ENCODE results near the gene GJA5. TPM values are rescaled to one million over a fixed set of nuclear protein-coding genes. Genes with fewer than 3 reads are reported as not detected.
"Not testable (repeated sequence)": the region's sequence is repeated elsewhere in the genome, so short reads cannot be mapped to it uniquely, and the experiment has no call there.

The GJA5 gene
- total RNA-seq, 1 donor from 2014 or later = 189 TPM

GRCh38 chr1:147736883-147737282 lies 23.5 kb downstream of the GJA5 start:
- H3K9me3 Mint-ChIP-seq (ENCODE audit: unreplicated experiment) = no peaks in the 10 kb centered on the region
- H3K4me1 Mint-ChIP-seq (ENCODE audit: unreplicated experiment) = peaks cover 5% of the 10 kb centered on the region
- TF ChIP-seq CTCF (IDR thresholded peaks at IDR 0.05; ENCODE audit: unreplicated experiment) = no peak
- no peak overlapping the region for H3K27ac Mint-ChIP-seq (ENCODE audit: unreplicated experiment)
- peaks cover 4% of the 10 kb centered on the region for H3K36me3 Mint-ChIP-seq (ENCODE audit: low read depth, unreplicated experiment)
- DNase-seq (ENCODE audit: low spot score) = no peak
- no peak overlapping the region for H3K4me3 Mint-ChIP-seq (ENCODE audit: unreplicated experiment)
- no peaks in the 10 kb centered on the region for H3K27me3 Mint-ChIP-seq (ENCODE audit: unreplicated experiment)

- H3K27me3 Mint-ChIP-seq (ENCODE audit: unreplicated experiment) = no peaks in the 10 kb centered on the region
- H3K4me1 Mint-ChIP-seq (ENCODE audit: unreplicated experiment) = peaks cover 5% of the 10 kb centered on the region
- H3K4me3 Mint-ChIP-seq (ENCODE audit: unreplicated experiment) = no peak overlapping the region
- no peak for TF ChIP-seq CTCF (IDR thresholded peaks at IDR 0.05; ENCODE audit: unreplicated experiment)
- no peaks in the 10 kb centered on the region for H3K9me3 Mint-ChIP-seq (ENCODE audit: unreplicated experiment)
- DNase-seq (ENCODE audit: low spot score) = no peak
- H3K27ac Mint-ChIP-seq (ENCODE audit: unreplicated experiment) = no peak overlapping the region
- H3K36me3 Mint-ChIP-seq (ENCODE audit: low read depth, unreplicated experiment) = peaks cover 4% of the 10 kb centered on the region
These were observed 25.0 kb downstream of the GJA5 start for GRCh38 chr1:147735423-147735822.

GRCh38 chr1:147734291-147734841 lies 26.0 kb downstream of the GJA5 start:
- H3K27ac Mint-ChIP-seq (ENCODE audit: unreplicated experiment); DNase-seq (ENCODE audit: low spot score); H3K27me3 Mint-ChIP-seq (ENCODE audit: unreplicated experiment); H3K36me3 Mint-ChIP-seq (ENCODE audit: low read depth, unreplicated experiment); H3K9me3 Mint-ChIP-seq (ENCODE audit: unreplicated experiment); H3K4me1 Mint-ChIP-seq (ENCODE audit: unreplicated experiment); H3K4me3 Mint-ChIP-seq (ENCODE audit: unreplicated experiment): not testable (repeated sequence)

GRCh38 chr1:147729315-147729714 lies 31.1 kb downstream of the GJA5 start:
- Mint-ChIP-seq H3K27ac (ENCODE audit: unreplicated experiment) (no peak overlapping the region), H3K4me3 (ENCODE audit: unreplicated experiment) (no peak overlapping the region), H3K4me1 (ENCODE audit: unreplicated experiment) (peaks cover 14% of the 10 kb centered on the region), H3K9me3 (ENCODE audit: unreplicated experiment) (no peaks in the 10 kb centered on the region), H3K27me3 (ENCODE audit: unreplicated experiment) (no peaks in the 10 kb centered on the region), H3K36me3 (ENCODE audit: low read depth, unreplicated experiment) (no peaks in the 10 kb centered on the region)
- no peak for DNase-seq (ENCODE audit: low spot score)
- TF ChIP-seq CTCF (IDR thresholded peaks at IDR 0.05; ENCODE audit: unreplicated experiment) = no peak

- Mint-ChIP-seq H3K27me3 (ENCODE audit: unreplicated experiment) (no peaks in the 10 kb centered on the region), H3K27ac (ENCODE audit: unreplicated experiment) (peak overlapping the region; percentile 67), H3K4me3 (ENCODE audit: unreplicated experiment) (no peak overlapping the region)
These were observed 34.2 kb downstream of the GJA5 start for GRCh38 chr1:147726168-147726567.

More at GRCh38 chr1:147726168-147726567, 34.2 kb downstream of the GJA5 start:
- no peak for TF ChIP-seq CTCF (IDR thresholded peaks at IDR 0.05; ENCODE audit: unreplicated experiment)
- Mint-ChIP-seq H3K36me3 (ENCODE audit: low read depth, unreplicated experiment) (no peaks in the 10 kb centered on the region), H3K4me1 (ENCODE audit: unreplicated experiment) (peaks cover 18% of the 10 kb centered on the region), H3K9me3 (ENCODE audit: unreplicated experiment) (no peaks in the 10 kb centered on the region)
- DNase-seq (ENCODE audit: low spot score) = no peak
